Measurements from ENCODE around the gene CDX2. TPM values are rescaled to one million over a fixed set of nuclear protein-coding genes. Genes with fewer than 3 reads are reported as not detected.

The CDX2 gene, protein sequence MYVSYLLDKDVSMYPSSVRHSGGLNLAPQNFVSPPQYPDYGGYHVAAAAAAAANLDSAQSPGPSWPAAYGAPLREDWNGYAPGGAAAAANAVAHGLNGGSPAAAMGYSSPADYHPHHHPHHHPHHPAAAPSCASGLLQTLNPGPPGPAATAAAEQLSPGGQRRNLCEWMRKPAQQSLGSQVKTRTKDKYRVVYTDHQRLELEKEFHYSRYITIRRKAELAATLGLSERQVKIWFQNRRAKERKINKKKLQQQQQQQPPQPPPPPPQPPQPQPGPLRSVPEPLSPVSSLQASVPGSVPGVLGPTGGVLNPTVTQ
- 100 to 1,000 TPM; 113 to 349 (median 240) TPM for total RNA-seq
- long read RNA-seq, donor 1, full-length matches to known transcripts: 229 of 260 reads
- long read RNA-seq, donor 1, partial matches to known transcripts: 2 of 260 reads
- long read RNA-seq, donor 1, other reads (novel, unspliced or antisense): 29 of 260 reads
- long read RNA-seq, donor 2, full-length matches to known transcripts: 231 of 283 reads
- long read RNA-seq, donor 2, partial matches to known transcripts: 4 of 283 reads
- long read RNA-seq, donor 2, other reads (novel, unspliced or antisense): 48 of 283 reads

- ATAC-seq (peak; percentile 78), DNase-seq (peak; percentile 92 to 95 (median 93))
- H3K9me3 ChIP-seq: no peaks in the 10 kb centered on the region
- no peak for TF ChIP-seq CTCF (IDR thresholded peaks at IDR 0.05)
- intact Hi-C loops (cut with DNase I, micrococcal nuclease): no loop called here
- H3K4me3 ChIP-seq: peak within 1 kb of the TSS; percentile 60
- H3K36me3 ChIP-seq (ENCODE audit: low read depth): no peaks in the 10 kb centered on the region
- H3K4me1 ChIP-seq (ENCODE audit: low read depth): peaks cover 19% of the 10 kb centered on the region
Observed at GRCh38 chr13:27969082-27969865, at the start of gene CDX2. Gene CDX2 (minus strand): TSS chr13:27969315. CDS start chr13:27969006, 309 bp downstream.

- intact Hi-C loops (cut with DNase I, micrococcal nuclease): no loop called here
- DNase-seq (no peak), ATAC-seq (no peak)
- Histone ChIP-seq H3K4me1 (ENCODE audit: low read depth) (no peaks in the 10 kb centered on the region), H3K4me3 (no peak overlapping the region), H3K36me3 (ENCODE audit: low read depth) (no peaks in the 10 kb centered on the region), H3K9me3 (no peaks in the 10 kb centered on the region)
- TF ChIP-seq CTCF (IDR thresholded peaks at IDR 0.05): no peak
Observed at GRCh38 chr13:28014301-28014700, 45.2 kb upstream of the CDX2 start.

- ATAC-seq: no peak
- Histone ChIP-seq H3K4me1 (ENCODE audit: low read depth) (no peaks in the 10 kb centered on the region), H3K36me3 (ENCODE audit: low read depth) (no peaks in the 10 kb centered on the region), H3K9me3 (no peaks in the 10 kb centered on the region), H3K4me3 (no peak overlapping the region)
- DNase-seq: no peak
- TF ChIP-seq CTCF (IDR thresholded peaks at IDR 0.05): no peak
- intact Hi-C loops (cut with DNase I, micrococcal nuclease): no loop called here
Observed at GRCh38 chr13:28013482-28013881, 44.4 kb upstream of the CDX2 start.

- peak; percentile 10 for ATAC-seq
- no peak for TF ChIP-seq CTCF (IDR thresholded peaks at IDR 0.05)
Observed at GRCh38 chr13:28012896-28013295, 43.8 kb upstream of the CDX2 start.

GRCh38 chr13:28012383-28012782, 43.3 kb upstream of the CDX2 start:
- DNase-seq: no peak
- Histone ChIP-seq H3K4me3 (no peak overlapping the region), H3K4me1 (ENCODE audit: low read depth) (no peaks in the 10 kb centered on the region), H3K36me3 (ENCODE audit: low read depth) (no peaks in the 10 kb centered on the region), H3K9me3 (no peaks in the 10 kb centered on the region)
- no peak for TF ChIP-seq CTCF (IDR thresholded peaks at IDR 0.05)
- ATAC-seq: no peak
- intact Hi-C loops (cut with DNase I, micrococcal nuclease): no loop called here

More at GRCh38 chr13:28012896-28013295, 43.8 kb upstream of the CDX2 start:
- no peak for DNase-seq
- H3K9me3 ChIP-seq: no peaks in the 10 kb centered on the region
- H3K4me1 ChIP-seq (ENCODE audit: low read depth): no peaks in the 10 kb centered on the region
- H3K4me3 ChIP-seq: no peak overlapping the region
- intact Hi-C loops (cut with DNase I, micrococcal nuclease): no loop called here
- H3K36me3 ChIP-seq (ENCODE audit: low read depth): no peaks in the 10 kb centered on the region

Data from mucosa of descending colon (tissue), 3 donors.